PC-3 (cell line): ENCODE measurements around the gene GABPA. TPM values are rescaled to one million over a fixed set of nuclear protein-coding genes. Genes with fewer than 3 reads are reported as not detected.

Experiments used
- ATAC-seq: fragments of 200-7000 bp; cut with Tn5 transposase; 2 replicates; pipeline ENCODE4 v1.9.1; 2020; ENCODE audit warnings: mild to moderate bottlenecking, moderate library complexity
- BruUV-seq: library from RNA; stranded (reverse); fragments of 400-500 nt; replicated peaks from 2 replicates; lab custom pipeline; 2021; lab: Mats Ljungman, UMichigan
- CTCF ChIA-PET: fragments of 300-600 bp; sonication (Branson Sonifier 250); formaldehyde crosslinking; loops from one replicate; lab custom pipeline; 2022; ENCODE audit warnings: antibody characterized with exemption; lab: Charles Lee
- POLR2A ChIA-PET: fragments of 300-600 bp; sonication (Branson Sonifier 250); formaldehyde crosslinking; loops from one replicate; lab custom pipeline; 2022; ENCODE audit warnings: antibody characterized with exemption; ENCODE audit not compliant: unreplicated experiment; lab: Charles Lee
- DNase-seq: peaks from one replicate; pipeline ENCODE4 v3.0.0-alpha.2; 2015
- H2AFZ ChIP-seq: fragments of 300-600 bp; sonication (generic); 2 replicates; pipeline ENCODE4 v1.6.0; 2016; ENCODE audit warnings: antibody characterized with exemption, low read length
- H3F3A ChIP-seq: fragments of 300-600 bp; sonication (generic); one replicate; pipeline ENCODE4 v1.6.0; 2017; ENCODE audit warnings: antibody characterized with exemption, low read length, control low read depth, mild to moderate bottlenecking; ENCODE audit not compliant: unreplicated experiment
- H3K27ac ChIP-seq: fragments of 300-600 bp; sonication (generic); 2 replicates; pipeline ENCODE4 v1.5.1; 2016; ENCODE audit warnings: mild to moderate bottlenecking, low read length
- H3K27me3 ChIP-seq: fragments of 300-600 bp; sonication (generic); 2 replicates; pipeline ENCODE4 v1.6.1; 2016; ENCODE audit warnings: low read length, mixed read lengths
- H3K36me3 ChIP-seq: fragments of 300-600 bp; sonication (generic); 2 replicates; pipeline ENCODE4 v1.6.1; 2016; ENCODE audit warnings: low read depth, mixed run types, low read length, mixed read lengths
- H3K4me1 ChIP-seq: fragments of 300-600 bp; sonication (generic); 2 replicates; pipeline ENCODE4 v1.5.1; 2016; ENCODE audit warnings: low read length; ENCODE audit not compliant: insufficient read depth
- H3K4me2 ChIP-seq: fragments of 300-600 bp; sonication (generic); 2 replicates; pipeline ENCODE4 v1.6.0; 2016; ENCODE audit warnings: low read length
- H3K4me3 ChIP-seq: fragments of 300-600 bp; sonication (generic); 2 replicates; pipeline ENCODE4 v1.5.1; 2016; ENCODE audit warnings: mild to moderate bottlenecking, low read length, mixed read lengths
- H3K79me2 ChIP-seq: fragments of 300-600 bp; sonication (generic); 2 replicates; pipeline ENCODE4 v1.6.1; 2017; ENCODE audit warnings: low read length, mixed read lengths
- H3K9ac ChIP-seq: fragments of 300-600 bp; sonication (generic); 2 replicates; pipeline ENCODE4 v1.6.0; 2016; ENCODE audit warnings: mild to moderate bottlenecking, low read length
- H3K9me2 ChIP-seq: fragments of 300-600 bp; sonication (generic); replicated peaks from 2 replicates; pipeline ENCODE4 v1.6.1; 2016; ENCODE audit warnings: mixed run types, low read length, mixed read lengths
- H3K9me3 ChIP-seq: fragments of 300-600 bp; sonication (generic); 2 replicates; pipeline ENCODE4 v1.6.1; 2016; ENCODE audit warnings: low read length, mixed read lengths
- H4K20me1 ChIP-seq: fragments of 300-600 bp; sonication (generic); 2 replicates; pipeline ENCODE4 v1.6.1; 2016; ENCODE audit warnings: low read length, mixed read lengths
- CTCF ChIP-seq: fragments of 300-600 bp; sonication (generic); conservative IDR thresholded peaks from 2 replicates; pipeline ENCODE4 v1.5.1; 2017; ENCODE audit warnings: antibody characterized with exemption, low read depth, mild to moderate bottlenecking, low read length
- EZH2 ChIP-seq: fragments of 300-600 bp; sonication (generic); IDR thresholded peaks from one replicate; pipeline ENCODE4 v1.6.1; 2017; ENCODE audit warnings: antibody characterized with exemption, mild to moderate bottlenecking, low read length; ENCODE audit not compliant: unreplicated experiment
- EZH2phosphoT487 ChIP-seq: fragments of 300-600 bp; sonication (generic); IDR thresholded peaks from 2 replicates; pipeline ENCODE4 v1.6.1; 2018; ENCODE audit warnings: mild to moderate bottlenecking, antibody characterized with exemption, low read length, borderline replicate concordance
- intact Hi-C: fragments of 100-400 bp; cut with micrococcal nuclease; formaldehyde crosslinking; loops from 2 replicates; pipeline ENCODE4 v1.9.0; 2023
- total RNA-seq: library from RNA; depleted of rRNA; stranded (reverse); fragments of >200 nt; gene quantifications from 2 replicates; pipeline ENCODE4 v1.2.3, GENCODE V29; 2014

GABPA gene
- total RNA-seq, 1 experiment from 2014 or later = 19.0 TPM

GRCh38 chr21:25742900-25743299, 8.1 kb downstream of the GABPA start:
- H3K27me3 ChIP-seq = no peaks in the 10 kb centered on the region
- H3K9me2 ChIP-seq = no peaks in the 10 kb centered on the region
- H2AFZ ChIP-seq = no peak overlapping the region
- H3K9me3 ChIP-seq = no peaks in the 10 kb centered on the region
- ChIA-PET POLR2A (no interaction called here), CTCF (no interaction called here)
- peaks cover 2% of the 10 kb centered on the region; the same call in 1 of the 2 replicates for H3K36me3 ChIP-seq
- H3K79me2 ChIP-seq = peaks cover 29% of the 10 kb centered on the region
- no peak overlapping the region for H3K27ac ChIP-seq
- no peak for DNase-seq
- ATAC-seq = no peak
- H3F3A ChIP-seq = no peaks in the 10 kb centered on the region
- TF ChIP-seq EZH2 = no peak
- no peak for TF ChIP-seq CTCF
- no peak for TF ChIP-seq EZH2phosphoT487
- intact Hi-C loops = no loop called here
- no peak overlapping the region for H3K9ac ChIP-seq
- no peak overlapping the region for H3K4me3 ChIP-seq
- no peaks in the 10 kb centered on the region for H3K4me1 ChIP-seq
- no TSS peak for BruUV-seq
- no peaks in the 10 kb centered on the region for H4K20me1 ChIP-seq
- no peak overlapping the region for H3K4me2 ChIP-seq

- intact Hi-C loops = no loop called here
- H3K4me3 ChIP-seq = no peak overlapping the region
- no peak for TF ChIP-seq EZH2
- TF ChIP-seq CTCF = no peak
- TF ChIP-seq EZH2phosphoT487 = no peak
- POLR2A ChIA-PET = no interaction called here
- no peak for ATAC-seq
- no peak for DNase-seq
- no peaks in the 10 kb centered on the region for H4K20me1 ChIP-seq
- no peaks in the 10 kb centered on the region for H3K9me3 ChIP-seq
- no peak overlapping the region for H2AFZ ChIP-seq
- H3K27ac ChIP-seq = no peak overlapping the region
- H3F3A ChIP-seq = no peaks in the 10 kb centered on the region
- H3K4me1 ChIP-seq = no peaks in the 10 kb centered on the region
- H3K36me3 ChIP-seq = peaks cover 2% of the 10 kb centered on the region; the same call in 1 of the 2 replicates
- H3K79me2 ChIP-seq = peaks cover 10% of the 10 kb centered on the region
- H3K9ac ChIP-seq = no peak overlapping the region
- CTCF ChIA-PET = interaction anchor here (0.6 kb wide), 1 partner anchor 46 kb away, joined by 12 read pairs; no protein-coding TSS in a partner anchor
- H3K4me2 ChIP-seq = no peak overlapping the region
- BruUV-seq = no TSS peak
- no peaks in the 10 kb centered on the region for H3K27me3 ChIP-seq
- H3K9me2 ChIP-seq = no peaks in the 10 kb centered on the region
Measured at GRCh38 chr21:25744854-25745253, 10.1 kb downstream of the GABPA start.

- BruUV-seq = no TSS peak
- Histone ChIP-seq H4K20me1 (no peaks in the 10 kb centered on the region), H3K36me3 (peaks cover 13% of the 10 kb centered on the region), H3F3A (no peaks in the 10 kb centered on the region), H3K9ac (no peak overlapping the region), H3K27ac (no peak overlapping the region), H3K9me2 (no peaks in the 10 kb centered on the region), H3K4me2 (no peak overlapping the region), H3K27me3 (no peaks in the 10 kb centered on the region), H2AFZ (no peak overlapping the region), H3K79me2 (no peaks in the 10 kb centered on the region), H3K4me3 (no peak overlapping the region), H3K4me1 (no peaks in the 10 kb centered on the region), H3K9me3 (no peaks in the 10 kb centered on the region)
- CTCF ChIA-PET = no interaction called here
- no peak for TF ChIP-seq EZH2
- no peak for TF ChIP-seq CTCF
- TF ChIP-seq EZH2phosphoT487 = no peak
- DNase-seq = no peak
- no peak for ATAC-seq
- POLR2A ChIA-PET = no interaction called here
- intact Hi-C loops = no loop called here
Measured at GRCh38 chr21:25750085-25750484, 15.3 kb downstream of the GABPA start.
